Measurements from ENCODE around the gene PEPD.

Gene PEPD

DNA sequence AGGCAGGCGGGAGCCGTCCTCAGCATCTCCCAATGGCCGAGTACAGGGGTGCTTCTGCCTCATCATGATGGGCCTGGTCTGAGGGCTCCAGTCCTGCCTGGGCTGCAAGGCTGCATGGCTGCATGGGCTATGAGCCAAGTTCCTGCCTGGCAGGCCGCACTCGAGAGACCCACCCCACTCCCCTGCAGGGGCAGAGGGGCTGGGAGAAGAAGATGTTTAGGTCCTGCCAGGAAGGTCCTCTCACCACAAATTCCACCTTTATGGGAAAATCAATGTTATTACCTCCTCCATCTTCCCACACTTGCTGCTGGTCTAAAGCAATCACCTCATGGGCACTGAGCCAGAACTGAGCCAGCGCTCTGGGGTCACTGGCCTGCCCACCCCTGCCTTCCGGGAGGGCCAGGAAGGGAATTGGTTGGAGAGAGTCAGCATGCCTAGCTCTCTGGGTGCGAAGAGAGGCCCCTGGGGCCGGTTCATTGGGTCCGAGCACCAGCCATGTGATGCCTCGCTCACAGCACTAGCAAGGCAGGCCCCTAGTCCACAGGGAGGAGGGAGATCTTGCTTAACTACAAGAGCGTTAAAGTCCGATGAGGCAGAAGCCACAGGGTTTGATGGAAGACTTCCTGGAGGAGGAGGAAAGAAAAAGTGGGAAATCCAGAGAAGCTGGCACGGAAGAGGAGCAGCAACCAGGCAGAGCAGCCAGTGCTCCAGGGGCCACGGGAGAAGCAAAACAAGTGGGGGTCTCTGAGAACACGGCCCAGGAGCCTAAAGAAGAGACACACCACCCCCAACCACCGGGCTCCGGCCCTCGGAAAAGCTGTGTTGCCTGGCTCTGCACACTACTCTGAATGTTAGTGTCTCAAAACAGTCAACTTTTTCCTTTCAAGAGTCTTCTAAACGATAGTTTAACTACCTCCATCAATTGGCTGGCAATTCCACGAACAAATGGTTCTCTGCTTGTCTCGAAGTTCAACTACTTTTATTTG lies 84.9 kb downstream of the PEPD start:
- DNase-seq: no peak

GRCh38 chr19:33435706-33436359 lies 85.8 kb downstream of the PEPD start:
- no peak for DNase-seq

DNA sequence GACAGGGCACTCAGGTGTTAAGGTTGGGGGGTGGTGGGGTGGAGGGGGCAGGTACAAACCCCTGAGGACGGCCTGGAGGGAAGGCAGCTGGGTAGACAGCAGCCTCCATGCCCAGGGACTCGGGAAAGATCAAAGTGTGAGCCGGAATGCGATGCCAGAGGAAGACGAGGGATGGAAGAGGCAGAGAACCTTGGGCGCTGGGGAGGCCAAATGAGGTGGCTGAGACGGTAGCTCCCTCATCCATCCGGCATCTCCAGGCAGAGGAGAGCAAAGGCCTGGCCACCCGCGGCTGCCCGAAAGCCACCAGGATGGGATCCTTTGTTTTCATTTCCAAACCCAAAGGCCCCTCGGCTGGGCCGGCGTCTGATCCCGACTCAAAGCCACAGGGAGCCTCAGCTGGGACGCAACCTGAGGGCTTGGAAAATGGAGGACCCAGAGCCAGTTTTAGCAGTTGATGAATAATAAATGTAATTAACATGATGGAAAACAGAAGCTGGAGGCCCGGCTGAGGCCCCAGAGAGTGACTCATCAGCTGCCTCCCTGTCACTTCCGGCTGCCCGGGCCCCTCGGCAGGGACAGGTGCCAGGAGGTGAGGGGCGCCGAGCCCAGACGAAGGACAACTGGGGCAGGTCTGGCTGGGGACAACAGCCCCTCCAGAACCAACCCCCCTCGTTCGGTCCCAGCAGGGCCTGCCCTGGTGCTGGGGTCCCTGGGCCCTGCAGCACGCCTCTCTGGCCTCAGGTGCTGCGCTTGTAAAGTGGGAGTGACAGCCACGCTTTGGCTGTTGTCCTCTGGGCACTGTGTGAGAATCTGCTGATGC lies 86.5 kb downstream of the PEPD start:
- DNase-seq: no peak

DNA sequence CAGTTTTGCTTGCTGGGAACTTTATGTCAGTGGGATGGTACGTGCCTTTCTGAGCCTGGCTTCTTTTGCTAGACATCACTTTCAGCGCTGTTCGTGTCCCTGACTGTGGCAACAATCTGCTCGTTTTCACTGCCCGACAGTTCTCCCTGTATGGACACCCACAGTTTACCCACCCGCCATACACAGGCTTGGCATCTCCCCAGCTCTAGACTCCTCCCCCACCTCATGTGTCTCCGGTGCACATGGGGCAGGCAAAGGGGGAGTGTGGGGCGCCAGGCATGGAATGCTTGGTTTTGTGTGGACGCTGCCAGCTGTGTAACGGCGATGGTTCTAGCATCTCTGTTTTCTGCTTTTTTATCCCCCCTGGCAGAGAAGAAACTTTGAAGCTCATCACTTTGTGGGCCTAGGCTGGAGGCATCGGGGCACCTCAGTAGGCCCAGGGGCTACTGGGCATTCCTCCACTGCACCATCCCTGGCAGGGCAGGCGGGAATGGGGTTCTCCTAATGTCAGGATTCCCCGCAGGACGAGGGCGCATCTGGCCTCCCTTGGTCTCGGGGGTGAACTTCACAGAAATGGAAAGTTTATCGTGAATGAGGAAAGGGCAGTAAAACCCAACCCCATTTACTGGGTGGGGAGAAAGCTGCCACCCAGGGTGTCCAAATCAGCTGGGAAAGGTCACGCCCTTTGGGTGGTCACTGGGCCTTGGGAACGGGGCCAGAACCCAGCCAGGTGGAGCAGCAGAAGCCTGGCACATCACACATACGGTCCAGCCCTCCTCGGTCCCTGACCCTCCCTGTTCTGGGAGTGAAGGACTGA lies 87.3 kb downstream of the PEPD start:
- no peak for DNase-seq

GRCh38 chr19:33432446-33433170 lies 89.0 kb downstream of the PEPD start:
- peak; percentile 81 for DNase-seq

DNA sequence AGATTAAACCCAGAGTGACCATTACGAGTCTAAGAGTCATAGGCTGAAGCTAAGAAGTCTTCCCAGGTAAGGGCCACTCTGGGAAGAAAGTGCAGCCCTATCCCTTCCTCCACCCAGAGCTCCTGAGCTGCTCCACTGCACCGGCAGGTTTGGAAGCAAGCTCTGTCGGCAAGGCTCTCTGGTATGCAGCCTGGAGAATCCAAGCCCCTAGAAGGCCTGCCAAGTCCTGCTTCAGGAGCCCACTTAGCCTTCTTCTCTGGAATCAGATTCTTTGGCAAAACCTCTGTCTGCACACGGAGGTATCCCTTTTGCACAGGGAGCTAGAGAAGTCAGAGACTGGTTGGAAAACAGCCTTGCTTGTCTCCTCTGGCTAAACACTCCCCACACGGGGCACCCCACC lies 89.6 kb downstream of the PEPD start:
- DNase-seq: no peak

- peak; percentile 76 for DNase-seq
Measured at GRCh38 chr19:33430674-33431277, 90.8 kb downstream of the PEPD start.

DNA sequence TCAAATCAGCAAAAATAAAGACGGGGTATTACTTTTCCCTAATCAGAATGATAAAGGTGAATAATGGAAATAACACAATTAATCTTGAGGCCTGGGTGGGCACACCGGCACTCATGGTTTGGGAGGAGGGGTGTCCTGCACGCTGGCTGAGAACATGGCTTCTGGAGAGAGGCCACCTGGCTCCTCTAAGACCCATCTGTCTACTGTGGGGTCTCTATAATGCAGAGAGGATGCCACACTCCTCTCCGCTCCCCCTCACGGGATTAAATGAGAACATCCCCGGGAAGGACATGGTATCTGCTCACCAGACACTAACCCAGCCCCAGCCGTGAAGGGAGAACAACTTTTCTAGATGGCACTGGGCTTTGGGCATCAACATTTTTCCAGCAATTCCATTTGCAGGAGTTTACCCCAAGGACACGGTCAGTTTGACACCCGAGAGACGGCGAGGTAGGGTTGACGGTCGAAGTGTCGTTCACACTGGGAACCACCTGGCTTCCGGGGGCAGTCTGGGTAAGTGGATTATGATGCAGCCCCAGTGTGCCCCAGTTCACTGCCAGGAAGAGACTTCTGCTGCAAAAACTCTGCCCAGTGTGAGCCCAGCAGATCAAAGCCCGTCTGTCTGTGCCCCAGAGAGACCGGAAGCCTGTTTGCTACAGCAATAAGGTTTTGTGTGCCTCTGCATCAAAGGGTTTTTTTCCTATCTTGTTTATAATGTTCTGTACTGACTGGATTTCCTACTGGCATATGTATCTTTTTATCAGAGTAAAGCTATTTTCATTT lies 91.5 kb downstream of the PEPD start:
- DNase-seq: no peak

DNA sequence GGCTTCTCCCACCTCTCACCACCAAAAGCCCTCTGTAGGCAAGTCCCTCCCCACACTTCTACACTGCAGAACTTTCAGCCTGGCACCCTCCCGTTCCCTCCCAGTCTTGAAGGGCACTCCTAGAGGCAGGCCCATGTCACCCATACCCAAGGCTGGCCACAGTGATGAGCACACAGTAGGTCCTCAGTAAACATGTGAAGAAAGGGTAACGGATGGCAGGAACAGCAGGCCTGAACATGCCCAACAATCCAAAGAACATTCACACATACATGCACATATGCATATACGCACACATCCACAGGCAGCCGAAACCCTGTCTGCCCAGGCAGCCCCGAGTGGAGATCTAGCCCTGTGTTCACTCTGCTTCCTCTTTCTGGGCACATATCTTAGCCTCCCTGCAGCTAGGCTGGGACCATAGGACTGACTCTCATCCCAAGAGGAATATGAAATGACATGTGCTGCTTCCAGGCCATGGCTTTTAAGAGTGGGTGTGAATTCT lies 92.9 kb downstream of the PEPD start:
- no peak for DNase-seq

GRCh38 chr19:33427801-33428626 lies 93.6 kb downstream of the PEPD start:
- DNase-seq: no peak

GRCh38 chr19:33426621-33427361 lies 94.8 kb downstream of the PEPD start:
- DNase-seq: peak; percentile 45

- DNase-seq: no peak
Measured at GRCh38 chr19:33424181-33424580, 97.4 kb downstream of the PEPD start.

DNA sequence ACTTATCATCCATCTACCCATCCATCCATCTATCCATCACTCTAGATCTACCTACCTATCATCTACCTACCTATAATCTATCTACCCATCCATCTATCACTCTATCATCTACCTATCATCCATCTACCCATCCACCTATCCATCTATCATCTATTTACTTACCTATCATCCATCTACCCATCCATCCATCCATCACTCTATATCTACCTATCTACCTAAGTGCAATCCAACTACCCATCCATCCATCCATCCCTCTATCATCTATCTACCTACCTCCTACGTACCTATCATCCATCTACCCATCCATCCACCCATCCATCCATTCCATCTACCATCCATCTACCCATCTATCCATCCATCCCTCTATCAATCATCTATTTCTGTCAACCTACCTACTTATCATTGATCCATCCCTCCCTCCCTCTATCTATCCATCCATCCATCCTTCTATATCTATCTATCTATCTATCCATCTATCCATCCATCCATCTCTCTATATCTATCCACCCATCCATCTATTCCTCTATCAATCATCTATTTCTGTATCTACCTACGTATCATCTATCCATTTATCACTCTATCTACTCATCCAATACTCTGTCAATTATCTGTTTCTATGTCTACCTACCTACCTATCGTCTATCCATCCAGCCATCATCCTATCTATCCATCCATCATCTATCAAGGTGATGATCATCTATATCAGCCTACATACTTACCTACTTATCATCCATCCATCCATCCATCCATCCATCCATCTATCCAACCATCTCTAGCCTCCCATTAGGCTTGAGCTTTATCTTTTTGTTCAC lies 99.0 kb downstream of the PEPD start:
- no peak for DNase-seq

DNA sequence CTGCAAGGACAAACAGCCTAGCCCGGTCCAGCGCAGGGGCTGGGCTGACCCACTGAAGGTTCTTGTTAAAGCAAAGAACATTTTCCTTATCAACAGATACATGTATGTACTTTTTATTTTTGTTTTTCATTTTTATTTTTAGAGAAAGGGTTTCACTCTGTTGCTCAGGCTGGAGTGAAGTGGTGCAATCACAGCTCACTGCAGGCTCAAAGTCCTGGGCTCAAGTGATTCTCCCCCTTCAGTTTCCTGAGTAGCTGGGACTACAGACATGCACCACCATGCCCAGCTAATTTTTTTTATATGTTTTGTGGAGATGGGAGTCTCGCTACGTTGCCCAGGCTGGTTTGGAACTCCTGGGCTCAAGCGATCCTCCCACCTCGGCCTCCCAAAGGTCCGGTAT lies 100.2 kb downstream of the PEPD start:
- DNase-seq: no peak

GRCh38 chr19:33420821-33421220 lies 100.8 kb downstream of the PEPD start:
- DNase-seq: no peak

- no peak for DNase-seq
Measured at GRCh38 chr19:33419788-33420130, 101.8 kb downstream of the PEPD start.

- DNase-seq: no peak
Measured at GRCh38 chr19:33418871-33419787, 102.5 kb downstream of the PEPD start.
